Activated T-helper 17 cell treated with anti-CD3 and anti-CD28 coated beads, Interleukin-2, amount 50 U/mL, for 72 hours (primary cell): ENCODE measurements around the gene GTPBP4. TPM values are rescaled to one million over a fixed set of nuclear protein-coding genes. Genes with fewer than 3 reads are reported as not detected.
A peak's percentile ranks its signal among the peaks of the same experiment; 100 is the strongest.

Experiments
- ATAC-seq: fragments of 150-1000 bp; cut with Tn5 transposase; replicated peaks from 2 replicates; pipeline ENCODE4 v1.10.0; 2021; ENCODE audit warnings: mild to moderate bottlenecking, moderate library complexity
- H3K27ac Mint-ChIP-seq: one replicate; pipeline ENCODE4 v1.8.0; 2022; ENCODE audit warnings: mixed read lengths
- H3K27me3 Mint-ChIP-seq: one replicate; pipeline ENCODE4 v1.8.0; 2022; ENCODE audit warnings: mixed read lengths
- H3K36me3 Mint-ChIP-seq: one replicate; pipeline ENCODE4 v1.8.0; 2022; ENCODE audit warnings: low read depth, mild to moderate bottlenecking, mixed read lengths
- H3K4me1 Mint-ChIP-seq: one replicate; pipeline ENCODE4 v1.8.0; 2022; ENCODE audit warnings: mixed read lengths
- H3K4me3 Mint-ChIP-seq: one replicate; pipeline ENCODE4 v1.8.0; 2022; ENCODE audit warnings: mild to moderate bottlenecking, mixed read lengths
- H3K9me3 Mint-ChIP-seq: one replicate; pipeline ENCODE4 v1.8.0; 2022; ENCODE audit warnings: mixed read lengths
- total RNA-seq, 2 donors: library from RNA; stranded (reverse); gene quantifications; one replicate each; pipeline ENCODE4 v1.2.3, GENCODE V29; 2022

The GTPBP4 gene
- total RNA-seq, 2 donors from 2014 or later = 68.6 to 101 TPM

DNA sequence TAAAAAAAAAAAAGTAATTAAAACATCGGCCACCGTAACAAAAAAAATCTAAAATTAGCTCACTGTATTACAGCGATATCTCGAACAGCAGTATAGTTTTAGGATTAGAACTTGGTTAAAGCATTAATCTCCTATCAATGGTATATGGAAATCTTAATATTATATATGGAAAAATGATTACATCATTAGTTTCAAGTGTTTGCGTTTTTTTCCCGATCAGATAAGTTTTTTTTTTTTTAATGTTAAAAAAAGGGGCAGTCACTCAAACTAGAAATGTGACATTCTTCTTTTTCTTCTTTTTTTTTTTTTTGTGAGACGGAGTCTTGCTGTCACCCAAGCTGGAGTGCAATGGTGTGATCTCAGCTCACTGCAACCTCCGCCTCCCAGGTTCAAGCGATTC, 53.3 kb downstream of the GTPBP4 start:
- no peak for ATAC-seq
- H3K36me3 Mint-ChIP-seq = peaks cover 92% of the 10 kb centered on the region
- H3K27ac Mint-ChIP-seq = no peak overlapping the region
- H3K4me1 Mint-ChIP-seq = peaks cover 26% of the 10 kb centered on the region
- no peaks in the 10 kb centered on the region for H3K27me3 Mint-ChIP-seq
- no peak overlapping the region for H3K4me3 Mint-ChIP-seq
- H3K9me3 Mint-ChIP-seq = no peaks in the 10 kb centered on the region

- ATAC-seq = peak; percentile 43
- Mint-ChIP-seq H3K4me1 (peaks cover 34% of the 10 kb centered on the region), H3K27ac (peak overlapping the region; percentile 93), H3K4me3 (peak overlapping the region; percentile 81), H3K9me3 (no peaks in the 10 kb centered on the region), H3K36me3 (peaks cover 86% of the 10 kb centered on the region), H3K27me3 (no peaks in the 10 kb centered on the region)
Observed at GRCh38 chr10:1043532-1043995, 55.3 kb downstream of the GTPBP4 start.

- no peak for ATAC-seq
- peak overlapping the region; percentile 93 for H3K27ac Mint-ChIP-seq
- peak overlapping the region; percentile 81 for H3K4me3 Mint-ChIP-seq
- no peaks in the 10 kb centered on the region for H3K9me3 Mint-ChIP-seq
- no peaks in the 10 kb centered on the region for H3K27me3 Mint-ChIP-seq
- peaks cover 34% of the 10 kb centered on the region for H3K4me1 Mint-ChIP-seq
- peaks cover 91% of the 10 kb centered on the region for H3K36me3 Mint-ChIP-seq
Observed at GRCh38 chr10:1044146-1044545, 55.9 kb downstream of the GTPBP4 start.

- Mint-ChIP-seq H3K9me3 (no peaks in the 10 kb centered on the region), H3K4me3 (peak overlapping the region; percentile 81), H3K36me3 (peaks cover 89% of the 10 kb centered on the region), H3K27ac (peak overlapping the region; percentile 93), H3K4me1 (peaks cover 34% of the 10 kb centered on the region), H3K27me3 (no peaks in the 10 kb centered on the region)
- no peak for ATAC-seq
Observed at GRCh38 chr10:1044964-1045363, 56.7 kb downstream of the GTPBP4 start.

DNA sequence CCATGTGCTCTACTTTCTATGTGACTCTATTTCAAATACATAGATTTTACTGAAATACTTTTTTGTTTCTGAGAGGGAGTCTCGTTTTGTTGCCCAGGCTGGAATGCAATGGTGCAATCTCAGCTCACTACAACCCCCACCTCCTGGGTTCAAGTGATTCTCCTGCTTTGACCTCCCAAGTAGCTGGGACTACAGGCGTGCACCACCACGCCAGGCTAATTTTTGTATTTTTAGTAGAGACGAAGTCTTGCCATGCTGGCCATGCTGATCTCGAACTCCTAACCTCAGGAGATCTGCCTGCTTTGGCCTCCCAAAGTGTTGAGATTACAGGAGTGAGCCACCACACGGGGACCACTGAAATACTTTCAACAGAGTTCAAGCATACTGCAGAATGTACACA, 57.2 kb downstream of the GTPBP4 start:
- no peaks in the 10 kb centered on the region for H3K9me3 Mint-ChIP-seq

DNA sequence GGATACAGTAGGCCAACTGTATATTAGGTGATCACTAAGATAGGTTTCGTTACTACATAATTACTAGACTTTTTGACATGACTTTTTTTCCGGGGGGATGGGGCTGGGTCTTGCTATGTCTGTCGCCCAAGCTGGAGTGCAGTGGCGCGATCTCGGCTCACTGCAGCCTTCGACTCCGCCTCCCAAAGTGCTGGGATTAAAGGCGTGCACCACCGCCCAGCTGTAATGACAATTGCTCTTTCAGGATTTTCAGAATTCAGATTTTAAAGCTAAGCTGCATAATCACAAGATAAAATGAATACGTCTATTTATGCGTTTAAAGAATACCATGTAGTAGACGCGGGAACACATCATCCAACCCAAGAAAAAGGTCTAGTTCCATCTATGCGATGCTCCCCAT, 59.7 kb downstream of the GTPBP4 start:
- Mint-ChIP-seq H3K27me3 (no peaks in the 10 kb centered on the region), H3K27ac (peak overlapping the region; percentile 99), H3K4me3 (peak overlapping the region; percentile 97), H3K9me3 (no peaks in the 10 kb centered on the region), H3K4me1 (peaks cover 40% of the 10 kb centered on the region), H3K36me3 (peaks cover 89% of the 10 kb centered on the region)
- no peak for ATAC-seq

More for the DNA sequence above, 57.2 kb downstream of the GTPBP4 start:
- ATAC-seq = no peak
- Mint-ChIP-seq H3K4me1 (peaks cover 34% of the 10 kb centered on the region), H3K27ac (peak overlapping the region; percentile 93), H3K4me3 (peak overlapping the region; percentile 81), H3K36me3 (peaks cover 89% of the 10 kb centered on the region), H3K27me3 (no peaks in the 10 kb centered on the region)

- Mint-ChIP-seq H3K27me3 (no peaks in the 10 kb centered on the region), H3K9me3 (no peaks in the 10 kb centered on the region), H3K36me3 (peaks cover 89% of the 10 kb centered on the region), H3K4me3 (peak overlapping the region; percentile 97), H3K27ac (peak overlapping the region; percentile 99), H3K4me1 (peaks cover 39% of the 10 kb centered on the region)
- peak; percentile 21 for ATAC-seq
Observed at GRCh38 chr10:1048349-1048731, 60.1 kb downstream of the GTPBP4 start.

- H3K36me3 Mint-ChIP-seq = peaks cover 89% of the 10 kb centered on the region
- peak within 1 kb of the TSS; percentile 97 for H3K4me3 Mint-ChIP-seq
- H3K27me3 Mint-ChIP-seq = no peaks in the 10 kb centered on the region
- H3K4me1 Mint-ChIP-seq = peaks cover 39% of the 10 kb centered on the region
- peak within 1 kb of the TSS; percentile 99 for H3K27ac Mint-ChIP-seq
- H3K9me3 Mint-ChIP-seq = no peaks in the 10 kb centered on the region
- peak; percentile 88 for ATAC-seq
Observed at GRCh38 chr10:1048732-1049424, 60.6 kb downstream of the GTPBP4 start, which contains the start of gene IDI1. TSS of gene IDI1 (minus strand) at chr10:1049119. CDS start at chr10:1049003, 116 bp downstream.

GRCh38 chr10:1049425-1049958, 61.3 kb downstream of the GTPBP4 start:
- Mint-ChIP-seq H3K4me1 (peaks cover 40% of the 10 kb centered on the region), H3K4me3 (peak overlapping the region; percentile 97), H3K9me3 (no peaks in the 10 kb centered on the region), H3K36me3 (peaks cover 89% of the 10 kb centered on the region), H3K27me3 (no peaks in the 10 kb centered on the region), H3K27ac (peak overlapping the region; percentile 99)
- no peak for ATAC-seq

- Mint-ChIP-seq H3K36me3 (peaks cover 89% of the 10 kb centered on the region), H3K27ac (peak overlapping the region; percentile 99), H3K27me3 (no peaks in the 10 kb centered on the region), H3K9me3 (no peaks in the 10 kb centered on the region), H3K4me3 (peak overlapping the region; percentile 97), H3K4me1 (peaks cover 39% of the 10 kb centered on the region)
- no peak for ATAC-seq
Observed at GRCh38 chr10:1050145-1050544, 61.9 kb downstream of the GTPBP4 start.

DNA sequence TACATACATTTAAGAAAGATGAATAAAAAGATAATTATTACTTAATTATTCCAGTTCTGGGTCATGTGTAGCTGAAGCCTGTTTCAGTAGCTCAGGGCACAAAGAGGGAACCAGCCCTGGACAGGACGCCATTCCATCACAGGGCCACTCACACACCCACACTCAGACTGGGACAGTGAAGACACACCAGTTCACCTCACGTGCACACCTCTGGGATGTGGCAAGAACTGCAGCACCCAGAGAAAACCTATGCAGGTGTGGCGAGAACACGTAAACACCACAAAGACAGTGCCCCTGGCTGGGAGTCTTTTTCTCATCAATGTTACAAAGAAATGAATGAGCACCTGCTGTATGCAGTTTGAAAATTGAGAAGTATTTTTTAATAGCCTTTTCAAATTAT, 62.3 kb downstream of the GTPBP4 start:
- Mint-ChIP-seq H3K27ac (peak overlapping the region; percentile 99), H3K4me1 (peaks cover 34% of the 10 kb centered on the region), H3K4me3 (peak overlapping the region; percentile 97), H3K9me3 (no peaks in the 10 kb centered on the region), H3K36me3 (peaks cover 89% of the 10 kb centered on the region), H3K27me3 (no peaks in the 10 kb centered on the region)
- no peak for ATAC-seq

DNA sequence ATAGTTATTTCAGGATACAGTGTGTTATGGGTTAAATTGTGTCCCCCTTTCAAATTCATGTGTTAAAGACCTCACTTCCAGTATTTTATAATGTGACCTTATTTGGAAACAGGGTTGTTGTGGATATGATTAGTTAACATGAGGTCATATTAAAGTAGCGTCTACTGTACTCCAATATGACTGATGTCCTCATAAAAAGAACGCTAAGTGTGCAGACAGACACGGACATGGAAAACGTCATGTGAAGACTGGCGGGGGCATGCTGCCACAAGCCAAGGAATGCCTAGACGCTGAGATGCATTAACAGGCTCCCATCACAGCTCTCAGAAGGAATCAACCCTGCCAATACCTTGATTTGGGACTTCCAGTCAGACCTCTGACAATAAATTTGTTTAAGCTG, 66.5 kb downstream of the GTPBP4 start:
- Mint-ChIP-seq H3K36me3 (peaks cover 92% of the 10 kb centered on the region), H3K27ac (peak overlapping the region; percentile 97), H3K4me1 (peaks cover 37% of the 10 kb centered on the region), H3K9me3 (no peaks in the 10 kb centered on the region), H3K27me3 (no peaks in the 10 kb centered on the region), H3K4me3 (peak overlapping the region; percentile 99)
- ATAC-seq = no peak

DNA sequence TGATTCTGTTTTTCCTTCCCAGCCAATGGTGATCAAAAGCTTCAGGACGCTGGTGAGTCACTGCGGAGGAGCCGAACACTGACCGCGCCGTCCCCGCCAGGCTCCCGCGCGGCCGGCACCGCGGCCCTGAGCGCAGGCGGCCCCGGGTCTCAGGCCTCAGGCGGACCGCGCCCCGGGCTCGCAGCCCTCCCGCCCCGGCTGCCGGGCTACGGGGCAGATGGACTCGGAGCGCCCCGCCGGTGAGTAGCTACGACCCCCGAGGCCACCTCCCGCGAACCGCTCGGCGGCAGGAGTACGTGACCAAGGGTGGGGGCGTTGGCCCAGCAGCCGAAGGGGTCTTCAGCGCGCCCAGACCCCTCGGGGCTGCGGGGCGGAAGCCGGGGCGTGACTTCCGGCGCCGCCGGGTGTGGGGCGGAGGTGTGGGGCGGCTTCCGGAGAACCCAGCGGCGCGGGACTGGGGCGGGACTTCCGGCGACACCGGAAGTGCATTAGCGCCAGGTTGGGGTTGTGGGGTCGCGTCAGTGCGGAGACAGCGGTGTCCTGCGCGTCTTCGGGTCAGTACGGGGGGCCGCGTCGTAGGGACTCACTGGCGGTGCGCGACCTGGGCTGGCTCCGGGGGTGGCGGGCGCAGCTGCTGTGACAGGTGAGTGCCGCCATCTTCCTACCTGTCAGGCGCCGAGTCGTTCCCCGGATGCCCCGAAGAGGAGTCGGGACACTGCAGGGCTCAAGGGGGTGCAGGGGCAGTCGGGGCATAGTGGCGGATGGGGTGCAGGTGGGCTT, 68.3 kb downstream of the GTPBP4 start, which contains the start of gene WDR37:
WDR37 (plus strand) TSS at position 60 of the 780 bp plus-strand sequence. CDS start 15,771 bp downstream, outside the sequence.
- Mint-ChIP-seq H3K9me3 (no peaks in the 10 kb centered on the region), H3K4me1 (peaks cover 46% of the 10 kb centered on the region), H3K36me3 (peaks cover 73% of the 10 kb centered on the region), H3K4me3 (peak within 1 kb of the TSS; percentile 99), H3K27me3 (no peaks in the 10 kb centered on the region), H3K27ac (peak within 1 kb of the TSS; percentile 97)
- ATAC-seq = peak; percentile 96

GRCh38 chr10:1057106-1057657, 68.9 kb downstream of the GTPBP4 start:
- Mint-ChIP-seq H3K4me3 (peak overlapping the region; percentile 99), H3K36me3 (peaks cover 67% of the 10 kb centered on the region), H3K27me3 (no peaks in the 10 kb centered on the region), H3K27ac (peak overlapping the region; percentile 97), H3K4me1 (peaks cover 49% of the 10 kb centered on the region), H3K9me3 (no peaks in the 10 kb centered on the region)
- ATAC-seq = no peak
